MCF 10A (cell line): Measurements from ENCODE around the gene DNTT. TPM values are rescaled to one million over a fixed set of nuclear protein-coding genes. Genes with fewer than 3 reads are reported as not detected.

Experiments
- BruUV-seq: library from RNA; stranded (reverse); fragments of 400-500 nt; replicated peaks from 2 replicates; lab custom pipeline; 2021; lab: Mats Ljungman, UMichigan
- CTCF ChIA-PET: fragments of 300-600 bp; sonication (Branson Sonifier 250); formaldehyde crosslinking; extraction: SDS; loops from one replicate; lab custom pipeline; 2021; ENCODE audit warnings: antibody characterized with exemption, inconsistent platforms; lab: Yijun Ruan, JAX
- POLR2A ChIA-PET: fragments of 300-600, 350-650 bp; sonication (Branson Sonifier 250); formaldehyde crosslinking; extraction: SDS; loops from one replicate; lab custom pipeline; 2020; ENCODE audit warnings: antibody characterized with exemption, inconsistent platforms; lab: Yijun Ruan, JAX
- DNase-seq: peaks from one replicate; pipeline ENCODE4 v3.0.0-alpha.2; 2018; ENCODE audit not compliant: unreplicated experiment
- H3K27ac Mint-ChIP-seq: one replicate; pipeline ENCODE4 v1.8.0; 2022; ENCODE audit warnings: mild to moderate bottlenecking, low read depth, mixed read lengths; ENCODE audit not compliant: unreplicated experiment
- H3K27me3 Mint-ChIP-seq: one replicate; pipeline ENCODE4 v1.8.0; 2022; ENCODE audit warnings: mixed read lengths; ENCODE audit not compliant: insufficient read depth, unreplicated experiment
- H3K36me3 Mint-ChIP-seq: one replicate; pipeline ENCODE4 v1.8.0; 2022; ENCODE audit warnings: mild to moderate bottlenecking, moderate library complexity, mixed read lengths; ENCODE audit not compliant: insufficient read depth, unreplicated experiment
- H3K4me1 Mint-ChIP-seq: one replicate; pipeline ENCODE4 v1.8.0; 2022; ENCODE audit warnings: mixed read lengths; ENCODE audit not compliant: insufficient read depth, unreplicated experiment
- H3K4me3 Mint-ChIP-seq: one replicate; pipeline ENCODE4 v1.8.0; 2022; ENCODE audit warnings: mild to moderate bottlenecking, moderate library complexity, mixed read lengths; ENCODE audit not compliant: unreplicated experiment
- H3K9me3 Mint-ChIP-seq: one replicate; pipeline ENCODE4 v1.8.0; 2022; ENCODE audit warnings: mixed read lengths; ENCODE audit not compliant: unreplicated experiment
- CTCF ChIP-seq: fragments of 200-600 bp; IDR thresholded peaks from one replicate; pipeline ENCODE4 v1.8.0; 2022; ENCODE audit warnings: antibody characterized with exemption, mild to moderate bottlenecking; ENCODE audit not compliant: unreplicated experiment
- intact Hi-C: fragments of 100-400 bp; cut with micrococcal nuclease; formaldehyde crosslinking; loops from 2 replicates; pipeline ENCODE4 v1.14.1; 2022
- total RNA-seq: library from RNA; stranded (reverse); gene quantifications from 2 replicates; pipeline ENCODE4 v1.2.3, GENCODE V29; 2022

DNTT gene
- total RNA-seq, 1 experiment from 2014 or later, result not detected

- Mint-ChIP-seq H3K4me1 (no peaks in the 10 kb centered on the region), H3K27ac (no peak overlapping the region), H3K4me3 (no peak overlapping the region), H3K9me3 (no peaks in the 10 kb centered on the region), H3K36me3 (no peaks in the 10 kb centered on the region), H3K27me3 (peaks cover 41% of the 10 kb centered on the region)
- no TSS peak for BruUV-seq
- ChIA-PET POLR2A (no interaction called here), CTCF (interaction anchor here (3.3 to 3.6 kb wide), 2 partner anchors 8 to 12 kb away, joined by 26 to 35 read pairs; no protein-coding TSS in a partner anchor)
- no peak for DNase-seq
- no peak for TF ChIP-seq CTCF
- intact Hi-C loops, result no loop called here
Observed at GRCh38 chr10:96387601-96388000, 83.4 kb downstream of the DNTT start.

Other genes with a start within 250 kb of the DNTT start
- gene ZNF518A, start 174.1 kb upstream of the DNTT start, total RNA-seq, result 13.3 and 14.7 TPM in 2 replicates
- gene BLNK, start 32.9 kb upstream of the DNTT start, total RNA-seq, result 1.0 and 1.1 TPM in 2 replicates
- gene OPALIN, start 54.6 kb downstream of the DNTT start, total RNA-seq, result not detected in 2 replicates
- 0.20 TPM in 1 of 2 replicates, not detected in the other for gene TLL2, start 209.5 kb downstream of the DNTT start, total RNA-seq